Neural crest cell (in vitro differentiated cells): ENCODE measurements around the gene KLK10. TPM values are rescaled to one million over a fixed set of nuclear protein-coding genes. Genes with fewer than 3 reads are reported as not detected.

ENCODE experiments used
- DNase-seq: peaks from one replicate; pipeline ENCODE4 v3.0.0; 2021; ENCODE audit warnings: low read depth, mixed read lengths, low spot score
- H3K27ac Mint-ChIP-seq: one replicate; pipeline ENCODE4 v1.8.0; 2021; ENCODE audit warnings: mild to moderate bottlenecking, mixed read lengths; ENCODE audit not compliant: unreplicated experiment
- H3K27me3 Mint-ChIP-seq: 2 replicates; pipeline ENCODE4 v1.8.0; 2021; ENCODE audit warnings: low read depth, mild to moderate bottlenecking, mixed read lengths
- H3K36me3 Mint-ChIP-seq: 2 replicates; pipeline ENCODE4 v1.8.0; 2021; ENCODE audit warnings: low read depth, mild to moderate bottlenecking, mixed read lengths
- H3K4me1 Mint-ChIP-seq: 2 replicates; pipeline ENCODE4 v1.8.0; 2021; ENCODE audit warnings: mixed read lengths
- H3K4me3 Mint-ChIP-seq: one replicate; pipeline ENCODE4 v1.8.0; 2021; ENCODE audit warnings: mild to moderate bottlenecking, mixed read lengths
- H3K9me3 Mint-ChIP-seq: 2 replicates; pipeline ENCODE4 v1.8.0; 2021; ENCODE audit warnings: mixed read lengths
- total RNA-seq: library from RNA; stranded (reverse); gene quantifications from 2 replicates; pipeline ENCODE4 v1.2.1, GENCODE V29; 2021
- TF ChIP-seq, protein P1 (sequence below): fragments of 200-600 bp; sonication (generic); conservative IDR thresholded peaks from 2 replicates; pipeline ENCODE4 v1.5.0; 2021; ENCODE audit warnings: antibody characterized with exemption, mild to moderate bottlenecking

The KLK10 gene
- total RNA-seq, 1 donor from 2014 or later = not detected

DNA sequence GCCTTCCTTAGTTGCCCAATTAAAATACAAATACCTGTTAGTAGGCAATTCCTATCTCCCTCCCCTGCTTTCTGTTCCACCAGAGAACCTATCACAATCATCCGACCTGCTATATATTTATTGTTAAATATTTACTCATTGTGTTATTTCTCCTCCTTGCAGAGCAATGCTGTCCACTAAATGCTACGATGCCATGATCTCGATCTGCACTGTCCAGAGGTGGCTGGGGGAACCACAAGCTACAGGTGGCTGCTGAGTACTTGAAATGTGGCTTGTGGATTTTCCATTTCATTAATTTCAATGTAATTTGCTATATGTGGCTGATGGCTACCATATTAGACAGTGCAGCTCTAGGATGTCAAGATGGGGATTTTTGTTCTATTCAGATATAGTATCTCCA lies 55.2 kb downstream of the KLK10 start:
- no peak overlapping the region for H3K4me3 Mint-ChIP-seq
- DNase-seq = no peak
- TF ChIP-seq, protein P1, sequence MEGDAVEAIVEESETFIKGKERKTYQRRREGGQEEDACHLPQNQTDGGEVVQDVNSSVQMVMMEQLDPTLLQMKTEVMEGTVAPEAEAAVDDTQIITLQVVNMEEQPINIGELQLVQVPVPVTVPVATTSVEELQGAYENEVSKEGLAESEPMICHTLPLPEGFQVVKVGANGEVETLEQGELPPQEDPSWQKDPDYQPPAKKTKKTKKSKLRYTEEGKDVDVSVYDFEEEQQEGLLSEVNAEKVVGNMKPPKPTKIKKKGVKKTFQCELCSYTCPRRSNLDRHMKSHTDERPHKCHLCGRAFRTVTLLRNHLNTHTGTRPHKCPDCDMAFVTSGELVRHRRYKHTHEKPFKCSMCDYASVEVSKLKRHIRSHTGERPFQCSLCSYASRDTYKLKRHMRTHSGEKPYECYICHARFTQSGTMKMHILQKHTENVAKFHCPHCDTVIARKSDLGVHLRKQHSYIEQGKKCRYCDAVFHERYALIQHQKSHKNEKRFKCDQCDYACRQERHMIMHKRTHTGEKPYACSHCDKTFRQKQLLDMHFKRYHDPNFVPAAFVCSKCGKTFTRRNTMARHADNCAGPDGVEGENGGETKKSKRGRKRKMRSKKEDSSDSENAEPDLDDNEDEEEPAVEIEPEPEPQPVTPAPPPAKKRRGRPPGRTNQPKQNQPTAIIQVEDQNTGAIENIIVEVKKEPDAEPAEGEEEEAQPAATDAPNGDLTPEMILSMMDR = no peak
- H3K27me3 Mint-ChIP-seq = peaks cover 44% of the 10 kb centered on the region
- H3K36me3 Mint-ChIP-seq = peaks cover 3% of the 10 kb centered on the region
- peaks cover 8% of the 10 kb centered on the region for H3K4me1 Mint-ChIP-seq
- no peak overlapping the region for H3K27ac Mint-ChIP-seq
- H3K9me3 Mint-ChIP-seq = peaks cover 14% of the 10 kb centered on the region

DNA sequence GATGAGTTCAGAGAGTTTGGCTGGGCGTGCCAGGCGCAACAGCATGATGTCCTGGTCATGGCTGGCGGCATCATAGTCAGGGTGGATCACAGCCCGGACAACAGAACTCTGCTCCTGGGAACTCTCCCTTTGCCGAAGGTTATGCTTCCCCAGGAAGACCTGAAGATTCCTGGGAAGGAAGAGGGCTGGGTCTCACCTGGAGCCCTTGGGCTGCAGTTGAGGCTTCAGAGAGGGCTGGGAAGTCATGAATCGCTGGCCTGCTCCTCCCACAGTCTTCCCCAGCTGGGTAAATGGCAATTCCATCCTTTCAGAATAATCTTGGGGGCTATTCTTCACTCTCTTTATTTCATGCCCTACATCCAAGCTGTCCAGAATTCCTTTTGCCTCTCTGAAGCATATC lies 56.1 kb downstream of the KLK10 start:
- TF ChIP-seq, protein P1 = no peak
- DNase-seq = no peak
- peaks cover 53% of the 10 kb centered on the region for H3K27me3 Mint-ChIP-seq

More for the DNA sequence above, 56.1 kb downstream of the KLK10 start:
- H3K27ac Mint-ChIP-seq = no peak overlapping the region
- H3K4me3 Mint-ChIP-seq = no peak overlapping the region
- peaks cover 14% of the 10 kb centered on the region for H3K9me3 Mint-ChIP-seq
- peaks cover 3% of the 10 kb centered on the region for H3K36me3 Mint-ChIP-seq
- H3K4me1 Mint-ChIP-seq = peaks cover 9% of the 10 kb centered on the region

Other genes with a start within 250 kb of the KLK10 start
- not detected in 2 replicates for gene GPR32, start 249.2 kb downstream of the KLK10 start, total RNA-seq
- not detected in 2 replicates for gene ACP4, start 229.3 kb downstream of the KLK10 start, total RNA-seq
- gene KLK1, start 195.9 kb downstream of the KLK10 start, total RNA-seq = 0.44 TPM in 1 of 2 replicates, not detected in the other
- gene KLK15, start 186.1 kb downstream of the KLK10 start, total RNA-seq = not detected in 2 replicates
- not detected in 2 replicates for gene KLK3, start 164.8 kb downstream of the KLK10 start, total RNA-seq
- gene KLK2, start 146.3 kb downstream of the KLK10 start, total RNA-seq = not detected in 2 replicates
- not detected in 2 replicates for gene KLK4, start 108.3 kb downstream of the KLK10 start, total RNA-seq
- not detected in 2 replicates for gene KLK5, start 66.7 kb downstream of the KLK10 start, total RNA-seq
- gene KLK6, start 50.1 kb downstream of the KLK10 start, total RNA-seq = 1.7 and 2.5 TPM in 2 replicates
- not detected in 2 replicates for gene KLK7, start 35.8 kb downstream of the KLK10 start, total RNA-seq
- not detected in 2 replicates for gene KLK8, start 18.1 kb downstream of the KLK10 start, total RNA-seq
- gene KLK11, start 6.9 kb upstream of the KLK10 start, total RNA-seq = not detected in 2 replicates
- not detected in 2 replicates for gene KLK12, start 15.3 kb upstream of the KLK10 start, total RNA-seq
- not detected in 2 replicates for gene KLK13, start 45.4 kb upstream of the KLK10 start, total RNA-seq
- 0.26 and 0.75 TPM in 2 replicates for gene KLK14, start 63.2 kb upstream of the KLK10 start, total RNA-seq
- gene CTU1, start 88.7 kb upstream of the KLK10 start, total RNA-seq = 8.3 and 8.4 TPM in 2 replicates
- not detected in 2 replicates for gene SIGLEC9, start 105.2 kb upstream of the KLK10 start, total RNA-seq
- gene SIGLEC7, start 122.6 kb upstream of the KLK10 start, total RNA-seq = not detected in 2 replicates
- gene CD33, start 205.4 kb upstream of the KLK10 start, total RNA-seq = not detected in 2 replicates
- not detected in 2 replicates for gene SIGLECL1, start 231.4 kb upstream of the KLK10 start, total RNA-seq